GM23248 (cell line): ENCODE data around the gene RXYLT1. TPM values are rescaled to one million over a fixed set of nuclear protein-coding genes. Genes with fewer than 3 reads are reported as not detected.

ENCODE experiments used
- DNase-seq: peaks from one replicate; pipeline ENCODE4 v3.0.0-alpha.2; 2015
- H2AFZ ChIP-seq: fragments of 200-600 bp; sonication (generic); 2 replicates; pipeline ENCODE4 v1.6.1; 2016; ENCODE audit warnings: antibody characterized with exemption
- H3F3A ChIP-seq: fragments of 200-600 bp; sonication (generic); 2 replicates; pipeline ENCODE4 v1.6.1; 2016; ENCODE audit warnings: mild to moderate bottlenecking, antibody characterized with exemption, mixed run types; ENCODE audit not compliant: insufficient read depth
- H3K27ac ChIP-seq: fragments of 200-600 bp; sonication (generic); 2 replicates; pipeline ENCODE4 v1.5.1; 2016; ENCODE audit warnings: mild to moderate bottlenecking
- H3K27me3 ChIP-seq: fragments of 200-600 bp; sonication (generic); replicated peaks from 2 replicates; pipeline ENCODE4 v1.6.1; 2016; ENCODE audit warnings: mild to moderate bottlenecking; ENCODE audit not compliant: insufficient read depth
- H3K36me3 ChIP-seq: fragments of 200-600 bp; sonication (generic); 2 replicates; pipeline ENCODE4 v1.6.1; 2016; ENCODE audit warnings: low read depth, mild to moderate bottlenecking
- H3K4me1 ChIP-seq: fragments of 200-600 bp; sonication (generic); 2 replicates; pipeline ENCODE4 v1.6.1; 2016; ENCODE audit warnings: mild to moderate bottlenecking; ENCODE audit not compliant: insufficient read depth
- H3K4me2 ChIP-seq: fragments of 200-600 bp; sonication (generic); one replicate; pipeline ENCODE4 v1.6.1; 2016; ENCODE audit warnings: mild to moderate bottlenecking; ENCODE audit not compliant: unreplicated experiment
- H3K4me3 ChIP-seq: fragments of 200-600 bp; sonication (generic); 2 replicates; pipeline ENCODE4 v1.5.1; 2016; ENCODE audit warnings: mild to moderate bottlenecking
- H3K79me2 ChIP-seq: fragments of 200-600 bp; sonication (generic); 2 replicates; pipeline ENCODE4 v1.6.1; 2016; ENCODE audit warnings: mild to moderate bottlenecking; ENCODE audit not compliant: insufficient read depth
- H3K9ac ChIP-seq: fragments of 200-600 bp; sonication (generic); 2 replicates; pipeline ENCODE4 v1.6.1; 2016; ENCODE audit warnings: mild to moderate bottlenecking
- H3K9me2 ChIP-seq: fragments of 200-600 bp; sonication (generic); 2 replicates; pipeline ENCODE4 v1.6.1; 2016; ENCODE audit warnings: mixed run types, mild to moderate bottlenecking, moderate library complexity; ENCODE audit not compliant: insufficient read depth
- H3K9me3 ChIP-seq: fragments of 200-600 bp; sonication (generic); one replicate; pipeline ENCODE4 v1.6.1; 2017; ENCODE audit warnings: low read depth
- H4K20me1 ChIP-seq: fragments of 200-600 bp; sonication (generic); 2 replicates; pipeline ENCODE4 v1.6.0; 2016; ENCODE audit not compliant: insufficient read depth
- EZH2 ChIP-seq: fragments of 200-600 bp; sonication (generic); IDR thresholded peaks from 2 replicates; pipeline ENCODE4 v1.6.1; 2018; ENCODE audit warnings: antibody characterized with exemption, mild to moderate bottlenecking; ENCODE audit not compliant: insufficient read depth, poor library complexity, severe bottlenecking
- EZH2phosphoT487 ChIP-seq: fragments of 200-600 bp; sonication (generic); IDR thresholded peaks from 2 replicates; pipeline ENCODE4 v1.6.1; 2018; ENCODE audit warnings: antibody characterized with exemption, moderate library complexity, mild to moderate bottlenecking, low read depth; ENCODE audit not compliant: insufficient read depth
- WGBS, 2 experiments: methylation state at CpG; one replicate each; pipeline ENCODE4 v1.1.6; 2015 to 2017; ENCODE audit warnings: low lambda C conversion rate in 2 of 2, low coverage in 1 of 2; ENCODE audit errors: missing lambda C conversion rate in 2 of 2; 5-methylcytosine and 5-hydroxymethylcytosine counted together
- in situ Hi-C: fragments of 300-500 bp; cut with MboI; formaldehyde crosslinking; loops from 2 replicates; pipeline ENCODE4 v1.15.0; 2020
- polyA plus RNA-seq: library from polyadenylated mRNA; unstranded; fragments of >200 nt; fragmentation: Nextera tagmentation; extraction: Ambion mirVana; gene quantifications from 2 replicates; pipeline ENCODE4 v1.2.1, GENCODE V29; 2016
- total RNA-seq: library from RNA; depleted of rRNA; stranded (reverse); fragments of >200 nt; shearing (Covaris generic); gene quantifications from 2 replicates; pipeline ENCODE4 v1.2.3, GENCODE V29; 2014

RXYLT1 gene
- total and polyA plus RNA-seq, 2 experiments from 2014 or later, result 15.4 to 19.9 TPM

DNA sequence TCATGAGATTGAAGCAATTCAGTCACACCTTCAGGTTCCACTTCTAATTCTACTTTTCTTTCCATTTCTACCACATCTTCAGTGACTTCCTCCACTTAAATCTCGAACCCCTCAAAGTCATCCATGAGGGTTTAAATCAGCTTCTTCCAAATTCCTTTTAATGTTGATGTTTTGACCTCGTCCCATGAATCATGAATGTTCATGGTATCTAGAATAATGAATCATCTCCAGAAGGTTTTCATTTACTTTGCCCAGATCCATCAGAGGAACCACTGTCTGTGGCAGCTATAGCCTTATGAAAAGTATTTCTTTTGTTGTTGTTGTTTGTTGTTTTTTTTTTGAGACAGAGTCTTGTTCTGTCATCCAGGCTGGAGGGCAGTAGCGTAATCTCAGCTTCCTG, 7.6 kb downstream of the RXYLT1 start:
- in situ Hi-C loops, result no loop called here
- peaks cover 9% of the 10 kb centered on the region; the same call in 1 of the 2 replicates for H3F3A ChIP-seq
- H3K27me3 ChIP-seq, result no peaks in the 10 kb centered on the region
- H3K9me2 ChIP-seq, result no peaks in the 10 kb centered on the region
- no peak overlapping the region for H3K9ac ChIP-seq
- H3K4me1 ChIP-seq, result peaks cover 12% of the 10 kb centered on the region
- TF ChIP-seq EZH2, result no peak
- TF ChIP-seq EZH2phosphoT487, result no peak
- H3K4me2 ChIP-seq, result peak overlapping the region; percentile 2
- DNase-seq, result peak; percentile 63
- H3K27ac ChIP-seq, result no peak overlapping the region; the same call in 1 of the 2 replicates
- H2AFZ ChIP-seq, result no peak overlapping the region
- no peak overlapping the region for H3K4me3 ChIP-seq
- no peaks in the 10 kb centered on the region for H3K9me3 ChIP-seq
- H4K20me1 ChIP-seq, result no peaks in the 10 kb centered on the region
- no peaks in the 10 kb centered on the region for H3K79me2 ChIP-seq
- peaks cover 14% of the 10 kb centered on the region for H3K36me3 ChIP-seq
- 49 to 64% methylated on average over 3 of the region's 3 CpGs for WGBS, 2 experiments

DNA sequence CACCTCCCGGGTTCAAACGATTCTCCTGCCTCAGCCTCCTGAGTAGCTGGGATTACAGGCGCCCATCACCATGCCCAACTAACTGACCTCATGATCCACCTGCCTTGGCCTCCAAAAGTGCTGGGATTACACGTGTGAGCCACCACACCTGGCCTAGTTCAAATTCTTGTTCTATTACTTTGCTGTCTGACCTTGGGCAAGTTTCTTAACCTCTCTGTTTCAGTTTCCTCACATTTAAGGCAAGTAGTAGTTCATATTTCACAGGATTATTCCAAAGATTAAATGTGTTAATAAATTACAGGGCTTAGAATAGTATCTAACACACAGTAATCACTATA, 10.9 kb downstream of the RXYLT1 start:
- in situ Hi-C loops, result loop anchor here (10.0 kb wide), 1 partner anchor 126 kb away; the partner anchor contains the start of gene DPY19L2
- Histone ChIP-seq H3K4me1 (peaks cover 12% of the 10 kb centered on the region), H3K4me3 (no peak overlapping the region), H3K9me3 (no peaks in the 10 kb centered on the region), H3F3A (peaks cover 9% of the 10 kb centered on the region; the same call in 1 of the 2 replicates), H3K9ac (no peak overlapping the region), H2AFZ (no peak overlapping the region), H3K79me2 (no peaks in the 10 kb centered on the region), H3K27me3 (no peaks in the 10 kb centered on the region), H3K4me2 (no peak overlapping the region), H3K36me3 (peaks cover 11% of the 10 kb centered on the region), H3K9me2 (no peaks in the 10 kb centered on the region), H4K20me1 (no peaks in the 10 kb centered on the region), H3K27ac (no peak overlapping the region)
- TF ChIP-seq EZH2 (no peak), EZH2phosphoT487 (no peak)
- DNase-seq, result no peak
- 94 to 96% methylated on average over 4 of the region's 4 CpGs for WGBS, 2 experiments

DNA sequence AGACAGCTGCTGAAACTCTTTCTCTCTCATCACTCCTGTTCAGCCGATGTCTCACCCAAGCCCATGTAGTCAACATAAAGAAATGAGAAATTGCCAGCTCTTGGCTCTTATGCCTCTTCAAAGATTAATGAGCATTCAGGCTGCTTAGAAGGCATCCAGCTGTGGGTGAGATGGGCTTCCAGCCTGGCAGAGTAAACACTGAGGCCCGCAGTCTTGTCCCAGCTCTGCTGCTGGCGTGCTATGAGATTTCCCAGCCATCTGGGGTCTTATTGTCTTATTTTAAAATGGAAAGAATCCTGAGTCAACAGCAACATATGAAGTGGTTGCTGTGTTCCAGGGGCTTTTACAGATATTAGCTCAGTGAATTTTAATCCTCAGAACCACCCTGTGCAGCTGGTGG, 12.6 kb downstream of the RXYLT1 start:
- no peak for DNase-seq
- H3F3A ChIP-seq, result peaks cover 1% of the 10 kb centered on the region; the same call in 1 of the 2 replicates
- in situ Hi-C loops, result loop anchor here (10.0 kb wide), 1 partner anchor 128 kb away; the partner anchor contains the start of gene DPY19L2
- no peak overlapping the region for H3K4me2 ChIP-seq
- no peak overlapping the region for H3K27ac ChIP-seq
- no peak overlapping the region for H3K4me3 ChIP-seq
- H3K36me3 ChIP-seq, result peaks cover 11% of the 10 kb centered on the region
- WGBS, 2 experiments, result 78 to 84% methylated on average over 3 of the region's 3 CpGs
- TF ChIP-seq EZH2 (no peak), EZH2phosphoT487 (no peak)
- no peak overlapping the region for H3K9ac ChIP-seq
- peaks cover 4% of the 10 kb centered on the region; the same call in 1 of the 2 replicates for H3K4me1 ChIP-seq
- H4K20me1 ChIP-seq, result no peaks in the 10 kb centered on the region
- H3K9me3 ChIP-seq, result no peaks in the 10 kb centered on the region
- no peaks in the 10 kb centered on the region for H3K79me2 ChIP-seq
- H3K9me2 ChIP-seq, result no peaks in the 10 kb centered on the region
- H3K27me3 ChIP-seq, result no peaks in the 10 kb centered on the region
- no peak overlapping the region for H2AFZ ChIP-seq

DNA sequence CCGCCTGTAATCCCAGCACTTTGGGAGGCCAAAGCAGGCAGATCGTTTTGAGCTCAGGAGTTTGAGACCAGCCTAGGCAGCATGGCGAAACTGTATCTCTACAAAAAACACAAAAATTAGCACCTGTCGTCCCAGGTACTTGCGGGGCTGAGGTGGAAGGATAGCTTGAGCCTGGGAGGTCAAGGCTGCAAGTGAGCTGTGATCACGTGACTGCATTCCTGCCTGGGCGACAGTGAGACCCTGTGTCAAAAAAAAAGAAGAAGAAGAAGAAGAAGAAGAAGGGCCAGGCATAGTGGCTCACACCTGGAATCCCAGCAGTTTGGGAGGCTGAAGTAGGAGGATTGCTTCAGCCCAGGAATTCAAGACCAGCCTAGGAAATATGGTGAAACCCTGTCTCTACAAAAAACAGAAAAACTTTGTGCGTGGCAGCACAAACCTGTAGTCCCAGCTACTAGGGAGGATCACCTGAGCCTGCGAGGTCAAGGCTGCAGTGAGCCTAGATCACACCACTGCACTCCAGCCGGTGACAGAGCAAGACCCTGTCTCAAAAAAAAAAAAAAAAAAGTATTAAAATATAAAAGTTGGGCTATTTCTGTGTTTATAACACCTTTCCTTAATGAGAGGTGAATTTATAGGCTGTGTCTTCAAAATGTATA, 15.5 kb downstream of the RXYLT1 start:
- H3K4me1 ChIP-seq, result no peaks in the 10 kb centered on the region
- H3K36me3 ChIP-seq, result peaks cover 5% of the 10 kb centered on the region; the same call in 1 of the 2 replicates
- in situ Hi-C loops, result loop anchor here (10.0 kb wide), 1 partner anchor 130 kb away; the partner anchor contains the start of gene DPY19L2
- no peaks in the 10 kb centered on the region for H4K20me1 ChIP-seq
- H3K9ac ChIP-seq, result no peak overlapping the region
- no peaks in the 10 kb centered on the region for H3K9me2 ChIP-seq
- H3F3A ChIP-seq, result no peaks in the 10 kb centered on the region
- no peak overlapping the region for H3K27ac ChIP-seq
- 93 to 95% methylated on average over 10 of the region's 10 CpGs for WGBS, 2 experiments
- TF ChIP-seq EZH2phosphoT487 (no peak), EZH2 (no peak)
- no peak overlapping the region for H2AFZ ChIP-seq
- H3K79me2 ChIP-seq, result no peaks in the 10 kb centered on the region
- H3K9me3 ChIP-seq, result no peaks in the 10 kb centered on the region
- H3K4me3 ChIP-seq, result no peak overlapping the region
- DNase-seq, result no peak
- H3K27me3 ChIP-seq, result no peaks in the 10 kb centered on the region
- no peak overlapping the region for H3K4me2 ChIP-seq
